ENCODE results near the gene ACAP1.

GRCh38 chr17:7318121-7318860 lies 18.0 kb upstream of the ACAP1 start:
- TF ChIP-seq POLR2A (IDR thresholded peaks at IDR 0.05; ENCODE audit: extremely low read depth, insufficient read length): no peak
- TF ChIP-seq, protein P1, sequence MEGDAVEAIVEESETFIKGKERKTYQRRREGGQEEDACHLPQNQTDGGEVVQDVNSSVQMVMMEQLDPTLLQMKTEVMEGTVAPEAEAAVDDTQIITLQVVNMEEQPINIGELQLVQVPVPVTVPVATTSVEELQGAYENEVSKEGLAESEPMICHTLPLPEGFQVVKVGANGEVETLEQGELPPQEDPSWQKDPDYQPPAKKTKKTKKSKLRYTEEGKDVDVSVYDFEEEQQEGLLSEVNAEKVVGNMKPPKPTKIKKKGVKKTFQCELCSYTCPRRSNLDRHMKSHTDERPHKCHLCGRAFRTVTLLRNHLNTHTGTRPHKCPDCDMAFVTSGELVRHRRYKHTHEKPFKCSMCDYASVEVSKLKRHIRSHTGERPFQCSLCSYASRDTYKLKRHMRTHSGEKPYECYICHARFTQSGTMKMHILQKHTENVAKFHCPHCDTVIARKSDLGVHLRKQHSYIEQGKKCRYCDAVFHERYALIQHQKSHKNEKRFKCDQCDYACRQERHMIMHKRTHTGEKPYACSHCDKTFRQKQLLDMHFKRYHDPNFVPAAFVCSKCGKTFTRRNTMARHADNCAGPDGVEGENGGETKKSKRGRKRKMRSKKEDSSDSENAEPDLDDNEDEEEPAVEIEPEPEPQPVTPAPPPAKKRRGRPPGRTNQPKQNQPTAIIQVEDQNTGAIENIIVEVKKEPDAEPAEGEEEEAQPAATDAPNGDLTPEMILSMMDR (IDR thresholded peaks at IDR 0.05; ENCODE audit: low read depth, low read length): no peak
